HG03571 (cell line): ENCODE results near the gene ITGA6.

Source experiments
- ATAC-seq: cut with Tn5 transposase; IDR thresholded peaks from one replicate; pipeline ENCODE4 v1.9.1; 2021; ENCODE audit not compliant: unreplicated experiment

Gene ITGA6

GRCh38 chr2:172439911-172440310 lies 12.5 kb downstream of the ITGA6 start:
- no peak for ATAC-seq

- no peak for ATAC-seq
Observed at GRCh38 chr2:172440795-172441194, 13.4 kb downstream of the ITGA6 start.

GRCh38 chr2:172442072-172442895 lies 14.9 kb downstream of the ITGA6 start:
- ATAC-seq = no peak

GRCh38 chr2:172445851-172446250 lies 18.5 kb downstream of the ITGA6 start:
- ATAC-seq = no peak

- no peak for ATAC-seq
Observed at GRCh38 chr2:172446474-172447063, 19.2 kb downstream of the ITGA6 start.

DNA sequence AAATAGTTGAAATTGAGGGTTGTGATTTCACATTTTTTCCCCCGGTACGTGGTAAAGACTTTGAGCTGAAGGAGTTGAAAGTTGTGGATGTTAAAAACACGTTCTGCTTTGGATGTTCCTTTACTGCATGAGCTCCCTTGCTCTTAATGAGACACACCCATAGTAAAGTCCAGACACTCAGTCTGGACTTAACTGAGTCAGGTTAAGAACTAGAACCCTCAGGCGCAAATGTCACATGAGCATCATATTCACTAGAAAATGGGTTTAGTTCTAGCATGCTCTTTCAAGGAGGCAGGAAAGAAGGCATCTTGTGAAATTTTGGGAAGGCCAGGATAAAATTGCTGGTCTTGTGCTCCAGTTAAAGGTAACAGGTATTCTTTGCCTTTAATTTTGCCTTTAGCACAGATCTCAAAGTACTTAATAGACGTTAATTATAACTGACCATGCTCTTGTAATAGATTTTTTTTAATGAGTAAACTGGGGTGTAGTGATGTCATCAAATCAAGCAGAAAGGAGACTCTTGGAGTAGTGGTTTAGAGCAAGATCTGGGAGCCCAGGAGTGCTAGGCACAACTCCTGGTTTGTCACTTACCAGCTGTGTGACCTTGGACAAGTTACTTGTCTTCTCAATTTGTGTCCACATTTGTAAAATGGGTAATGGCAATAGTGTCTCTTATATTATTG lies 20.6 kb downstream of the ITGA6 start:
- ATAC-seq = no peak

- ATAC-seq = no peak
Observed at GRCh38 chr2:172448544-172449267, 21.3 kb downstream of the ITGA6 start.

DNA sequence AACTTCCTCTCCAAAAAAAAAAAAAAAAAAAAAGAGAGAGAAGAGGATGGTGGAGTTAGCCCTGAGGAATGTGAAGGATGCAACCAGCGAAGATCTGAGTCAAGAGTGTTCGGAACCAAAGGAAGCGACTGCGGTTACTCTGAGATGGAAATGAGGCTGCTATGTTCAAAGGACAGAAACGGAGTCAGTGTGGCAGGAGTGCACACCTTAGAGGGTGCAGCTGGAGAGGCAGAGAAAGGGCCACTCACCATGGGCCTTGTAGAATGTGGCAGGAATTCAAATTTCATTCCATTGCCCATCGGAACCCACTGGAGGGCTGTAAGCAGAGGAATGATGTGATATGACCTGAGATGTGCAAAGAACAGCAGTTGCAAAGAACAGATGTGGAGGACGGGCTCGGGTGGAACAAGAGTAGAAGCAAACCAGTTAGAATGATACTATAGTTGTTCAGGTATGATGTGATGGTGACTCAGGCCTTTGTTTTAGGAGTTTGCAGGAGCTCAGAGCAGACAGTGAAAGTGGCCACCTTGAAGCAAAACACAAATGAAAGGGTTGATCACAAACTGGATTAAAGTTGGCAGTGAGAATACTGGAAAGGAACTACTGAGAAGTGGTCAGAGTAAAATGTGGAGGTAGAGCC lies 22.6 kb downstream of the ITGA6 start:
- no peak for ATAC-seq

- no peak for ATAC-seq
Observed at GRCh38 chr2:172451923-172452322, 24.5 kb downstream of the ITGA6 start.

DNA sequence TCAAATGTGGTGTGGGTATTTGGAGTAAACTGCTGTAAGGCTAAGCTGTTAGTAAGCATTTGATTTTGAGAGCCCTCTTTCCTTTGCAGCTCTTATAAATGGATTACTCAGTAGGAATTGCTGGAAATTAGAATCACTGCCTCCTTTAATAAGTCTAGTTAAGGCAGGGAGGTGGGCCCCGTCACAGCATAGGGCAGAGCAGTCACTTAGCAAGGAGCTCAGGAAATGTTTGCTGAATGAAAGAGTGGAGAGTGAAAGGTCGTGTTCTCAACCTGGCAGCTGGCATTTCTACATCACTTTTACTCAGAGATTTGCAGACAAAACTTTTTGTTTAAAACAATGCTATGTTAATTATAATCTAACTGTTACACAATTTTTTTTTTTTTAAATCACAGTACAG lies 25.5 kb downstream of the ITGA6 start:
- no peak for ATAC-seq

DNA sequence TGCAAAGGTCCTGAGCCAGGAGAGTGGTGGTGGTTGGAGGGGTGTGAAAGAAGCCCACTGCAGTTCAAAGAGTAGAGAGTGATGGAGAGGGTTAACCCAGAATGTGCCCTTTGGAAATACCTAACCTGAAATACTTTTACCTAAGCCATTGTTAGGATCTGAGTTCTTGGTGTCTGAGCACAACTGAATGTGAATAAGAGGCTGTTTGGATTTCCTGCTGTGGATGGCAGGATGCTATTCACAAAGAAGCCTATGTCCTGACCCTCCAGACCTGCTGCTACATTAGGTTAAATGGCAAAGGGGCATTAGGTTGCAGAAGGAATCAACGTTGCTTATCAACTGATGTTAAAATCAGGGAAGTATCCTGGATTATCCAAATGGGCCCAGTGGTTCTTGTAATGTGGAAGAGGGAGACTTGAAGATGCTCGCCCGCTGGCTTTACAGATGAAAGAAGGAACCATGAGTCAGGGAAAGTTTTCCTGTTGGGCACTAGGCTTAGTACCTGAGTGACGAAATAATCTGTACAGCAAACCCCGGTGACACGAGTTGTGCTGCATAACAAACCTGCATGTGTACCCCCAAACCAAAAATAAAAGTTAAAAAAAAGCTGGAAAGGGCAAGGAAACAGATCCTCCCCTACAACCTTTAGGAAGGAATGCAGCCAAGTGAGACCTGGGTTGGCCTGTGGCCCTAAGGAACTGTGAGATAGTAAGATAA lies 27.2 kb downstream of the ITGA6 start:
- no peak for ATAC-seq

DNA sequence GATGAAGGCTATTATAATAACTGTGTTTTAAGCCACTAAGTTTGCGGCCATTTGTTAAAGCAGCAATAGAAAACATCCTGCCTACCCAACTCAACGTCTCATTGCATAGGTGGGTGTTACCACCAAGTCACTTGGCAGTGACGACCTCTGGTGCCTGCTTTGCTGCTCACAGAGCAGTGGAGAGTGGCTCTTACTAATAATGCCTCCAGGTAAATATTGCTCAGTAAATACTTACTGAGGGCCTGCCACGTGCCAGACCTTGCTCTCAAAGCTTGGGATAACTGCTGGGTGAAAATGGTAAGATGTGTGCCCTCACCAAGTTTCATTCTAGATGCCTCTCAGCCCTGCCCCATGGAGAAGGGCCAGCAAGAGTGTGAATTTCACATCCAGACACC lies 27.7 kb downstream of the ITGA6 start:
- no peak for ATAC-seq

DNA sequence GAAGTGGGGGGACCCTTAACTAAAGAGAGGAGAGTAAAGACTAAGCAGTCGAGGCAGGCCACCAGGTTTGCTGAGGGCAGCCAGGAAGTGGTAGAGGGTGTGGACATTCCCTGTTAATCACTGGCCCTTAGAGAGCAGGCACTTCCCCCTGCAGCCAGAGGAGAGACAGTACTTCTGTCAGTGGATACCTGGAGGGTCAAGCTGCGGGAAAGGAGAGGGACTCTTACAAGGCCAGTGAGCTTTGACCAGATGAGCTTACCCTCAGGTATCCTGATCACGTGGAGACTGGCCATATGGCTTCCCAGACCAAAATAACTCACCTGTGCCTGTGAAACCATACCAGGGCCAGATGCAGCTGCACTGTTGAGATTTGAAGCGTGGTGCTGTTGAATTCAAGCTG lies 28.6 kb downstream of the ITGA6 start:
- no peak for ATAC-seq

- no peak for ATAC-seq
Observed at GRCh38 chr2:172457536-172457935, 30.1 kb downstream of the ITGA6 start.

- no peak for ATAC-seq
Observed at GRCh38 chr2:172458561-172459124, 31.3 kb downstream of the ITGA6 start.

GRCh38 chr2:172460780-172461201 lies 33.4 kb downstream of the ITGA6 start:
- ATAC-seq = no peak

DNA sequence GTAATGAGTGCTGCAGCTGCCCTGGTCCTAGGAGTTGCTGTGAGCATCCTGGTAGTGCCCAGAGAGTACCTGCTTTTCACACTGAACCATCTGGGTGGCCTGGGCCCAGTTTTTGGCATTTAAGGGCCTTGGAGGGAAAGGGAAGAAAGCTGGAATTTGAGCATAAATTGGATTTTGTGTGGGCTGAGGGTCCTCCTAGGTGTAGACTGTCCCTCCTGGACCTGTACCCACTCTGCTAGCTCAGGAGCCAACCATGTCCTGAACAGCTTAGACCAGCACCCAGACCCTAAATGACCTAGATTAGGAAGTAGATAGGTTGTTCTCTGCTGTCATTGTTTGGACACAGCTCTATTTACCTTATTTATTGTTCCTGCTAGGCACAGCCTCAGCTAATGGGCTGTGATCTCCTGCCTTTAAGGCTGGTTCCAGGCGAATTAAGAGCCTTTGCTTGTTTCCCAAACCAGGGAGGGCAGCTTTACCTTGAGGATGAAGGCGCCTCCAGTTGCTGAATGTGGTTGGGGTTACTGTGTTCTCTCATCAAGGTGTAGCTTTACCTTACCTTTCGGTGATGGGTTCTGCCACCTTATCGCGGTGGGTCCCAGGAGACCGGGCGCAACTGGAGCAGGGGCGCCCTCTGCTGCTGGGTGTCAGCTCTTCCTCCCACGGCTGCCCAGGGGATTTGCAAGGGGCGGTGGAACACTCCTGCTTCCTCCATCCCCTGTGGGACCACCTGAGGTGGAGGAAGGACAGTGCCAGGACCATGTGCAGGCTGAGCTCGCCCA lies 34.4 kb downstream of the ITGA6 start:
- ATAC-seq = no peak

GRCh38 chr2:172462373-172462848 lies 35.0 kb downstream of the ITGA6 start:
- ATAC-seq = no peak

GRCh38 chr2:172462849-172463381 lies 35.5 kb downstream of the ITGA6 start:
- peak; percentile 58 for ATAC-seq
